T-cell (primary cell): ENCODE data around the gene FNIP2. TPM values are rescaled to one million over a fixed set of nuclear protein-coding genes. Genes with fewer than 3 reads are reported as not detected.

ENCODE experiments used
- ATAC-seq, 4 experiments: fragments of 200-7000 bp in 3 of 4; fragments of 150-1000 bp in 1 of 4; cut with Tn5 transposase; replicated peaks in 1 of 4; 1 replicate in 3 of 4; 2 replicates in 1 of 4; pipeline ENCODE4 v1.10.0; 2021; ENCODE audit warnings: moderate library complexity in 3 of 4, mild to moderate bottlenecking in 2 of 4, moderate number of reproducible peaks in 1 of 4
- CTCF ChIA-PET, 2 donors: fragments of 300-600 bp; sonication (Branson Sonifier 250); formaldehyde crosslinking; loops; one replicate each; lab custom pipeline; 2022; ENCODE audit warnings: antibody characterized with exemption in 2 of 2; lab: Charles Lee
- POLR2A ChIA-PET, 2 donors: fragments of 300-600 bp; sonication (Branson Sonifier 250); formaldehyde crosslinking; loops; one replicate each; lab custom pipeline; 2022; ENCODE audit warnings: antibody characterized with exemption in 2 of 2; lab: Charles Lee
- DNase-seq, 35 experiments: peaks; one replicate each; pipeline versions ENCODE4 v3.0.0 to v3.0.0-alpha.2; 2013 to 2023
- H3K27ac ChIP-seq: one replicate; pipeline ENCODE4 v1.5.1; 2013; ENCODE audit warnings: low read length
- H3K27me3 ChIP-seq, 2 experiments: replicated peaks in 1 of 2; 1 replicate in 1 of 2; 2 replicates in 1 of 2; pipeline versions ENCODE4 v1.6.1 to v1.7.0; 2013; ENCODE audit warnings: low read length in 1 of 2, mixed read lengths in 1 of 2; ENCODE audit not compliant: control insufficient read depth in 2 of 2, insufficient read depth in 2 of 2; ENCODE audit errors: extremely low read depth in 1 of 2
- H3K36me3 ChIP-seq, 2 donors: 1 replicate in 1 of 2; 2 replicates in 1 of 2; pipeline versions ENCODE4 v1.6.1 to v1.7.0; 2013; ENCODE audit warnings: low read length in 1 of 2; ENCODE audit not compliant: control insufficient read depth in 2 of 2, insufficient read depth in 1 of 2; ENCODE audit errors: extremely low read depth in 1 of 2
- H3K4me1 ChIP-seq, 2 experiments: 1 replicate in 1 of 2; 2 replicates in 1 of 2; pipeline versions ENCODE4 v1.6.1 to v1.7.0; 2013; ENCODE audit warnings: low read length in 2 of 2, mixed read lengths in 1 of 2; ENCODE audit not compliant: insufficient read depth in 2 of 2, control insufficient read depth in 1 of 2; ENCODE audit errors: extremely low read depth in 1 of 2
- H3K4me3 ChIP-seq, 2 donors: 1 replicate in 1 of 2; 2 replicates in 1 of 2; pipeline versions ENCODE4 v1.5.1 to v1.7.0; 2013; ENCODE audit warnings: mild to moderate bottlenecking in 2 of 2, low read length in 1 of 2, moderate library complexity in 1 of 2; ENCODE audit not compliant: control insufficient read depth in 1 of 2; ENCODE audit errors: extremely low read depth in 1 of 2
- H3K9me3 ChIP-seq: 2 replicates; pipeline ENCODE4 v1.7.0; 2013
- H3K27ac Mint-ChIP-seq, 2 donors: one replicate each; pipeline ENCODE4 v1.8.0; 2020 to 2021; ENCODE audit warnings: mild to moderate bottlenecking in 2 of 2, mixed read lengths in 2 of 2
- H3K27me3 Mint-ChIP-seq, 2 donors: one replicate each; pipeline ENCODE4 v1.8.0; 2021 to 2022; ENCODE audit warnings: mixed read lengths in 2 of 2
- H3K36me3 Mint-ChIP-seq: one replicate; pipeline ENCODE4 v1.8.0; 2021; ENCODE audit warnings: mixed read lengths
- H3K4me1 Mint-ChIP-seq, 3 donors: one replicate each; pipeline ENCODE4 v1.8.0; 2020 to 2022; ENCODE audit warnings: mixed read lengths in 3 of 3, mild to moderate bottlenecking in 1 of 3
- H3K4me3 Mint-ChIP-seq, 3 donors: one replicate each; pipeline ENCODE4 v1.8.0; 2020 to 2022; ENCODE audit warnings: mild to moderate bottlenecking in 3 of 3, mixed read lengths in 3 of 3, moderate library complexity in 3 of 3
- H3K9me3 Mint-ChIP-seq, 3 donors: one replicate each; pipeline ENCODE4 v1.8.0; 2020 to 2022; ENCODE audit warnings: mixed read lengths in 3 of 3
- WGBS: methylation state at CpG from one replicate; pipeline ENCODE4 v1.1.5; 2013; ENCODE audit warnings: missing lambda C conversion rate; ENCODE audit not compliant: insufficient coverage; 5-methylcytosine and 5-hydroxymethylcytosine counted together
- total RNA-seq, 35 experiments: library from RNA in 6 of 35; stranded (reverse) in 6 of 35; fragments of 120-200 nt in 1 of 35; gene quantifications; one replicate each; pipeline versions ENCODE4 v1.2.1 to v1.2.4 and lab custom pipeline; 2013 to 2026

FNIP2 gene
- total RNA-seq, 5 donors from 2014 or later (not counting 1 experiment from before 2014, with no cell fraction given) = 6.7 to 11.1 (median 10.7) TPM

- no peak for ATAC-seq
- H3K27me3 Mint-ChIP-seq = no peaks in the 10 kb centered on the region
- ChIA-PET CTCF (no interaction called here), POLR2A (interaction anchor here in 1 of 2 donors (0.6 kb wide), 1 partner anchor 45 kb away, joined by 6 read pairs; no protein-coding TSS in a partner anchor)
- WGBS = 50% methylated on average over 2 of the region's 5 CpGs
- Histone ChIP-seq H3K4me3 (no peak overlapping the region), H3K27me3 (no peaks in the 10 kb centered on the region), H3K36me3 (peaks cover 17 to 28% of the 10 kb centered on the region in 2 donors), H3K4me1 (no peaks in the 10 kb centered on the region), H3K27ac (no peak overlapping the region), H3K9me3 (no peaks in the 10 kb centered on the region)
- H3K36me3 Mint-ChIP-seq = peaks cover 47% of the 10 kb centered on the region
- DNase-seq = no peak
- H3K27ac Mint-ChIP-seq = no peak overlapping the region
- no peak overlapping the region for H3K4me3 Mint-ChIP-seq
- H3K9me3 Mint-ChIP-seq = no peaks in the 10 kb centered on the region
- no peaks in the 10 kb centered on the region for H3K4me1 Mint-ChIP-seq
Observed at GRCh38 chr4:158860856-158861255, 92.0 kb downstream of the FNIP2 start.

GRCh38 chr4:158861281-158861680, 92.5 kb downstream of the FNIP2 start:
- Histone ChIP-seq H3K27me3 (no peaks in the 10 kb centered on the region), H3K9me3 (no peaks in the 10 kb centered on the region), H3K4me1 (no peaks in the 10 kb centered on the region), H3K4me3 (no peak overlapping the region), H3K36me3 (peaks cover 17 to 26% of the 10 kb centered on the region in 2 donors), H3K27ac (no peak overlapping the region)
- H3K9me3 Mint-ChIP-seq = no peaks in the 10 kb centered on the region
- ATAC-seq (no peak), DNase-seq (no peak)
- no peak overlapping the region for H3K4me3 Mint-ChIP-seq
- WGBS = 100% methylated on average over 1 of the region's 3 CpGs
- POLR2A ChIA-PET = no interaction called here
- H3K27me3 Mint-ChIP-seq = no peaks in the 10 kb centered on the region
- H3K36me3 Mint-ChIP-seq = peaks cover 44% of the 10 kb centered on the region
- H3K27ac Mint-ChIP-seq = no peak overlapping the region
- CTCF ChIA-PET = no interaction called here
- no peaks in the 10 kb centered on the region for H3K4me1 Mint-ChIP-seq

GRCh38 chr4:158861766-158862165, 92.9 kb downstream of the FNIP2 start:
- CTCF ChIA-PET = no interaction called here

GRCh38 chr4:158863296-158863695, 94.5 kb downstream of the FNIP2 start:
- Histone ChIP-seq H3K4me1 (no peaks in the 10 kb centered on the region), H3K9me3 (no peaks in the 10 kb centered on the region), H3K4me3 (no peak overlapping the region), H3K36me3 (peaks cover 17 to 33% of the 10 kb centered on the region in 2 donors), H3K27ac (no peak overlapping the region), H3K27me3 (no peaks in the 10 kb centered on the region)
- no peaks in the 10 kb centered on the region for H3K27me3 Mint-ChIP-seq
- no peak for ATAC-seq
- H3K4me3 Mint-ChIP-seq = no peak overlapping the region
- WGBS = 88% methylated on average over 3 of the region's 5 CpGs
- DNase-seq = no peak
- peaks cover 51% of the 10 kb centered on the region for H3K36me3 Mint-ChIP-seq
- no peak overlapping the region for H3K27ac Mint-ChIP-seq
- POLR2A ChIA-PET = interaction anchor here in 1 of 2 donors (0.7 kb wide), 1 partner anchor 362 kb away, joined by 3 read pairs; no protein-coding TSS in a partner anchor
- no peaks in the 10 kb centered on the region for H3K4me1 Mint-ChIP-seq
- H3K9me3 Mint-ChIP-seq = no peaks in the 10 kb centered on the region
- CTCF ChIA-PET = interaction anchor here in 1 of 2 donors (0.7 kb wide), 1 partner anchor 12 kb away, joined by 3 read pairs; no protein-coding TSS in a partner anchor

More at GRCh38 chr4:158861766-158862165, 92.9 kb downstream of the FNIP2 start:
- no peaks in the 10 kb centered on the region for H3K4me1 Mint-ChIP-seq
- no peaks in the 10 kb centered on the region for H3K27me3 ChIP-seq
- no peaks in the 10 kb centered on the region for H3K4me1 ChIP-seq
- peaks cover 44% of the 10 kb centered on the region for H3K36me3 Mint-ChIP-seq
- no peaks in the 10 kb centered on the region for H3K9me3 Mint-ChIP-seq
- H3K27me3 Mint-ChIP-seq = no peaks in the 10 kb centered on the region
- DNase-seq (no peak), ATAC-seq (no peak)
- H3K36me3 ChIP-seq = peaks cover 17 to 26% of the 10 kb centered on the region in 2 donors
- no peaks in the 10 kb centered on the region for H3K9me3 ChIP-seq
- no peak overlapping the region for H3K4me3 Mint-ChIP-seq
- POLR2A ChIA-PET = no interaction called here
- H3K27ac Mint-ChIP-seq = no peak overlapping the region
- WGBS = no CpG with 5 or more reads among the region's 3 CpGs
- no peak overlapping the region for H3K27ac ChIP-seq
- H3K4me3 ChIP-seq = no peak overlapping the region

GRCh38 chr4:158865520-158866177, 96.8 kb downstream of the FNIP2 start:
- Mint-ChIP-seq H3K27ac (no peak overlapping the region), H3K9me3 (no peaks in the 10 kb centered on the region), H3K4me3 (no peak overlapping the region), H3K36me3 (peaks cover 57% of the 10 kb centered on the region), H3K4me1 (peaks cover 0 to 4% (median 0%) of the 10 kb centered on the region in 3 donors), H3K27me3 (no peaks in the 10 kb centered on the region)
- Histone ChIP-seq H3K36me3 (peaks cover 19 to 33% of the 10 kb centered on the region in 2 donors), H3K4me3 (no peak overlapping the region), H3K27ac (no peak overlapping the region), H3K27me3 (no peaks in the 10 kb centered on the region), H3K4me1 (peaks cover 0 to 2% of the 10 kb centered on the region in 2 experiments), H3K9me3 (no peaks in the 10 kb centered on the region)
- DNase-seq = no peak
- ChIA-PET POLR2A (interaction anchor here in 1 of 2 donors (0.5 kb wide), 1 partner anchor 35 kb away, joined by 5 read pairs; no protein-coding TSS in a partner anchor), CTCF (interaction anchor here (0.6 to 1.4 kb wide), 2 partner anchors 16 to 26 kb away, joined by 3 to 4 read pairs; no protein-coding TSS in a partner anchor)
- no CpG with 5 or more reads among the region's 5 CpGs for WGBS
- no peak for ATAC-seq

GRCh38 chr4:158869001-158869400, 100.2 kb downstream of the FNIP2 start:
- CTCF ChIA-PET = interaction anchor here in 1 of 2 donors (1.0 kb wide), 1 partner anchor 305 kb away, joined by 3 read pairs; no protein-coding TSS in a partner anchor
- no peak for DNase-seq

More at GRCh38 chr4:158869001-158869400, 100.2 kb downstream of the FNIP2 start:
- no peak for ATAC-seq
- Mint-ChIP-seq H3K4me3 (no peak overlapping the region), H3K27me3 (no peaks in the 10 kb centered on the region), H3K4me1 (peaks cover 3 to 5% (median 4%) of the 10 kb centered on the region in 3 donors), H3K36me3 (peaks cover 50% of the 10 kb centered on the region), H3K9me3 (no peaks in the 10 kb centered on the region), H3K27ac (no peak overlapping the region)
- WGBS = 99% methylated on average over 14 of the region's 15 CpGs
- H3K4me1 ChIP-seq = peaks cover 0 to 2% of the 10 kb centered on the region in 2 experiments
- POLR2A ChIA-PET = no interaction called here
- no peak overlapping the region for H3K4me3 ChIP-seq
- H3K27ac ChIP-seq = no peak overlapping the region
- no peaks in the 10 kb centered on the region for H3K9me3 ChIP-seq
- H3K27me3 ChIP-seq = no peaks in the 10 kb centered on the region
- H3K36me3 ChIP-seq = peaks cover 2 to 18% of the 10 kb centered on the region in 2 donors
